Umbilical cord (tissue), 2 donors: ENCODE results near the gene RTP5. TPM values are rescaled to one million over a fixed set of nuclear protein-coding genes. Genes with fewer than 3 reads are reported as not detected.
"Not testable (repeated sequence)": the region's sequence is repeated elsewhere in the genome, so short reads cannot be mapped to it uniquely, and the experiment has no call there.

Experiments used
- DNase-seq: peaks from one replicate; pipeline ENCODE4 v3.0.0-alpha.2; 2015; ENCODE audit warnings: low spot score
- total RNA-seq: library from RNA; depleted of rRNA; stranded (reverse); fragments of >200 nt; gene quantifications from one replicate; pipeline ENCODE4 v1.2.3, GENCODE V29; 2014; ENCODE audit warnings: low replicate concordance; ENCODE audit not compliant: insufficient read depth

The RTP5 gene
- total RNA-seq, 1 donor from 2014 or later = 0.24 TPM

DNA sequence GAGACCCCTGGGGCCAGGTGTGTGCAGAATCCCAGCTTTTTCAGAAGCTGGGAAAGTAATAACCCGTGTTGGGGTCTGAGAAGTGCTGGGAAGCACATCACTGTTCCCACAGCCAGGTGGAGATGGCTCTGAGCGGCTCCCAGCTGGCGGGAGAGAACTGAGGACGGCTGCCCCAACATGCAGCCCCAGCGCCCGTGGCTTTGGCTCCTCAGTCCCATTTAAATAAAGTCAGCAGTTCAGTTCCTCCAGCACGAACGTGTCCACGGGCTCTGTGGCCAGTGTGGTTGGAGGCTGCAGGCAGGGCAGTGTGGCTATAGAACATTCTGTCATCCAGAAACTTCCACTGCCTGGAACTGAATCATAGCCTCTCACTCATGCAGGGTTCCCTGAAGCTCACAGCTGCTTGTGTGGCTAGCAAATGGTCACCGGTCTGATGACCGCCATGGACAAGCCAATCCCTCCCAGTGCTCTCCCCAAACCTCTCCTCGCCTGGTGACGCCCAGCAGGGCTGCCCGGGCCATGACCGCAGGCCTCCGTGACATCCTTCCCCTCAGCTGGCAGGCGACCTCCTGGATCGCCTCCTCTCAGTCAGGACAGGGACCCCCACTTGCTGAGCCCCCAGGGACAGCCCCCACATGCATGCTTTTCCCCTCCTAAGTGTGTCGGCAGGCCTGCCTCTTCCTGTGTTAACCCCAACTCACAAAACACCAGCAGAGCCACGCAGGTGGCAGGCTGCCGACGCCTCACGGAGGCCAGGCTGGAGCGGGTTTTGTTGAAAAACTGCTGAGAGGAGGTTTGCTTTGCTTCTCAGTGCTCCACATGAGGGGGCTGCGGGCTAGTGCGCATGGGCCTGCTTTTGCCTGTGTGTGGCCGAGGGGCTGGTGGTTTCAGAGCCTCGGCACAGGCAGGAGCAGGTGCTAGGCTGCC is 1.3 kb downstream of the RTP5 start:
- no peak for DNase-seq

DNA sequence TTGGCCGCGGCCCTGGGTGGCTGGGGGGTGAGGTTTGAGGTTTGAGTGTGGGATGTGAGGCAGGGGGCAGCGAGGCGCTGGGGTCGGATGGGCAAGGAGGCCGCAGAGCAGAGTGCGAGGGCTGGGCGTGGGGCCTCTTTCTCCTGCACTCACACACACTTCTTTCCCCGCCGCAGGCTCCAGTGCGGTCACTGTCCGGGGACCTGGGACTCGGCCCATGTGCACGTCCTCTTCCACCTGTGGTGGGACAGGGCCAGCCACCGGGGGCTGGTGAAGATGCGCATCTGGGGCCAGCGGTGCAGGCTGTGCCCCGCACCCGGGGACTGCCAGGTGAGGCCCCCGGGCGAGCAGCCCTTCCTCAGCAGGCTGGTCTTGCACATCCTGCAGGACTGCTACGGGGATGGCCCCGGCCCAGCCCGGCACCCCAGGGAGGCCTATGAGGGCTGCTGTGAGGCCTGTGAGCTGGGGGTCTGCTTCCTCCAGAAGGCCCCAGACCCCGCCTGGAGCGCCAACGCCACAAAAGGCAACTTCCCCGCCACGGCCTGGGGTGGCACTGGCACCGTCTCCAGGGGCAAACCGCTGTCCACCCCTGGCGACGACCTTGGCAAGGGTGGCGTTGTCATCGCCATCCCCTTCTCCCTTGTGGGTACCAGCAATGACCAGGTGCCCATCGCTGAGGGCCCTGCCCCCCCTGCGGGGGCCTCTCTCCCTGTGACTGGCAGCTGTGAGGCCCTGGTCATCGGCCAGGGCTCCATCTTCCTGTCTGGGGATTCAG is 2.2 kb downstream of the RTP5 start:
- no peak for DNase-seq

DNA sequence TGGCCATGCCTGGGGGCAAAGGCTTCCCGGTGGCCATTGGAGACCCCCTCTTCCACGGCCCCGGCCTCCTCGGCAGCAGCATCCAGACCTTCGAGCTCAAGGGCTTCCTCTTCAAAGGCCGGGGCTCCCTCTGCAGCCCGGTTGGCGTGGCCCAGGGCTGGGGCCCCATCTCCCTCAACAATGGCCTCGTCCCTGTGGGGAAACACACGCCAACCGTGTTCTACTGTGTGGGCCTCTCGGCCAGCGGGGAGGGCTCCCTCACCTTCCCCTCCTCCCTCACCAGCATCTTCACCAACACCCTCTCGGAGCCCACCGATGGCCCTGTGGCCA is 2.7 kb downstream of the RTP5 start:
- DNase-seq = no peak

DNA sequence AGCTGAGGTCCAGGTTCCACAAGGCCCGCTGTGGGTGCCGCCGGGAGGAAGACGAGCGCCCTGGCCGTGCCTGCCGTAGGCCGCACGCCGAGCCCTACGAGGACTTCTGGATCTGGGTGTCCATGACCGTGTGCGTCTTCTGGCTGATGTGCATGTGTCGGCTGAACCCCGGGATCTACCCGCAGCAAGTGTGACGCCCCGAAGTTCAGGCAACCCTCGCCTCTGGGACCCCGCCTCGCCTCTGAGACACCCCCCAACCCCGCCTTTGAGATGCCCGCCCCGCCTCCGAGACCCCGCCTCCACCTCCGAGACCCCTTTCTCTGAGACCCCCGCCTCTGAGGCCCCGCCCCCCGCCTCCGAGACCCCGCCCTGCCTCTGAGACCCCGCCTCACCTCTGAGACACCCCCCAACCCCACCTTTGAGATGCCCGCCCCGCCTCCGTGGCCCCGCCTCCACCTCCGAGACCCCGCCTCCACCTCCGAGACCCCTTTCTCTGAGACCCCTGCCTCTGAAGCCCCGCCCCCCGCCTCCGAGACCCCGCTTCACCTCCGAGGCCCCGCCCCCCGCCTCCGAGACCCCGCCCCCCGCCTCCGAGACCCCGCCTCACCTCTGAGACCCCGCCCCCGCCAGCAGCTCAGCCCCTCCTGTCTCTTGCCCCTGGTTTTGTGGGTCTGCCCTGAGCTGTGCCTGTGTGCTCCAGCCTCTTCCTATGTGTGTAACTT is 3.7 kb downstream of the RTP5 start:
- DNase-seq = no peak

DNA sequence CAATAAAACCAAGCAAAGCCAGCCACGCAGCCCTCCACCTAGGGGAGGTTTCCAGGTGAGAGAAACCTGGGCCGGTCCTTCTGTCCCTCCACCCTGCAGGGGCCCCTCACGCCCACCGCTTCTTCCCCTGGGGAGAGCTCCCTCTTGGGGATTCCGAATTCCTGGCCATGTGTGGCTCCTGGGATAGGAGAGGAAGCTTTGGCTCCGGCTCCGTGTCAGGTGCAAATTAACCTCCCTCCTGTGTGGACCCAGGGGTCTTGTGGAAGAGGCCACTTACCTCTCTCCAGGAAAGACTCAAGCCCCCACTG is 4.2 kb downstream of the RTP5 start:
- DNase-seq = no peak

DNA sequence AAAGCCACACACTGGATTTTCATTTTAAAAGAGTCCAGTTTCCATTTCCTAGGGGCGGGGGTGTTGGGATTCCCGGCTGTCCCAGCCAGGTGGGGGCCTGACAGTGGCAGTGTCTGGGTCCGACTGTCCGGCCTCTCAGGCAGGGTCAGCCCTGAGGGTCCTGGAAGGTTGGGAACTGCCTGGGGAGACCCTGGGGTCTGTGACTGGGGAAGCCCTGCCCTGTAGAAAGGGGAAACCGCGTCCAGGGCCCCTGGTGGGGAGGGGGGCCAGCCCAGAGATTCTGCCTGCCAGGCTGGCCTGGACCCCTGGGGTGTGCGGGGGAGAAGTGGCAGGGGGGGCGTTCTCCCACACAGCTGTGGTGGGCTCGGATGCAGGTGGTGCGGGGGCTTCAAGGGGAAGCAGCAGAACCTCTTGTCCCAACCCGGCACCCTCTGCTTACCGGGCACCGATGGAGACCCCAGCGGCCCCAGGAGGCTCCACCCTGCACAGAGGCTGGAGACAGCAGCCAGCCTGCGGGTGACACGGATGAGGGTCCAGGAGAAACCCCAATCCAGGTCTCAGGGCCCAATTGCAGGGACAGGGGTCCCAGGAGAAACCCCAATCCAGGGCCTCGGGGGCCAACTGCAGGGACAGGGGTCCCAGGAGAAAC is 4.9 kb downstream of the RTP5 start:
- DNase-seq = no peak

DNA sequence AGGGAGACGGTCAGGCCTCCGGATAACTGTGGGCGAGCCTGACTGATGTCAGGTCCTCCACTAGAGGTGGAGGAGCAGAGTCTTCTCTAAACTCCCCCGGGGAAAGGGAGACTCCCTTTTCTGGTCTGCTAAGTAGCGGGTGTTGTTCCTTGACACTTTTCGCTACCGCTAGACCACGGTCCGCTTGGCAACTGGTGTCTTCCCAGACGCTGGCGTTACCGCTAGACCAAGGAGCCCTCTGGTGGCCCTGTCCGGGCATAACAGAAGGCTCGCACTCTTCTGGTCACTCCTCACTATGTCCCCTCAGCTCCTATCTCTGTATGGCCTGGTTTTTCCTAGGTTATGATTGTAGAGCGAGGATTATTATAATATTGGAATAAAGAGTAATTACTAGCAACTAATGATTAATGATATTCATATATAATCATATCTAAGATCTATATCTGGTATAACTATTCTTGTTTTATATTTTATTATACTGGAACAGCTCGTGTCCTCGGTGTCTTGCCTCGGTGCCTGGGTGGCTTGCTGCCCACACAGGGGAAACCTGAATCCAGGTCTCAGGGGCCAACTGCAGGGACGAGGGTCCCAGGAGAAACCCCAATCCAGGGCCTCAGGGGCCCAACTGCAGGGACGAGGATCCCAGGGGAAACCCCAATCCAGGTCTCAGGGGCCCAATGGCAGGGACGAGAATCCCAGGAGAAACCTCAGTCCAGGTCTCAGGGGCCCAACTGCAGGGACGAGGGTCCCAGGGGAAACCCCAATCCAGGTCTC is 6.4 kb downstream of the RTP5 start:
- DNase-seq = not testable (repeated sequence)

DNA sequence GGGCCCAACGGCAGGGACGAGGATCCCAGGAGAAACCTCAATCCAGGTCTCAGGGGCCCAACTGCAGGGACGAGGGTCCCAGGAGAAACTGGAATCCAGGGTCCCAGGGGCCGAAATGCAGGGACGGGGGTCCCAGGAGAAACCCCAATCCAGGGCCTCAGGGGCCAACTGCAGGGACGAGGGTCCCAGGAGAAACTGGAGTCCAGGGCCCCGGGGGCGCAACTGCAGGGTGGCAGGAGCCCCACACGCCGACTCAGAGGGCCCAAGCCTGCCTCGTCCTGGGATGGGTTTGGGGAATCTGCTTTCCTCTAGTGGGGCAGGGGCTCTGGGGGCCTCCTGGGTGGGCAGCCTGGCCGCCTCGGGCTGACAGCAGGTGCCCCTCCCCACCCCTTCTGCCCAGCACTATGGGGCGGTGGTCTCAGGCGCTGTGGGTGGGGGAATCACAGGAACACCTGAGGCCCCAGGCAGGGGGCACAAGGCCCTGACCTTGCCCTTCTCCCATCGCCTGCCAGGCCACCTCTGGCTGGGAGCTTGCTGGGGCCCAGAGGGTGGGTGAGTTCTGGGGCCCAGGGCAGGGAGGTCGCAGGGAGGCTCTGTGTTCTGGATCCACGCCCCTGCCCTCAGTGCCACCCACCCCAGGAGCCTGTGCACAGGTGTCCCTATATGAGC is 7.1 kb downstream of the RTP5 start:
- DNase-seq = no peak

DNA sequence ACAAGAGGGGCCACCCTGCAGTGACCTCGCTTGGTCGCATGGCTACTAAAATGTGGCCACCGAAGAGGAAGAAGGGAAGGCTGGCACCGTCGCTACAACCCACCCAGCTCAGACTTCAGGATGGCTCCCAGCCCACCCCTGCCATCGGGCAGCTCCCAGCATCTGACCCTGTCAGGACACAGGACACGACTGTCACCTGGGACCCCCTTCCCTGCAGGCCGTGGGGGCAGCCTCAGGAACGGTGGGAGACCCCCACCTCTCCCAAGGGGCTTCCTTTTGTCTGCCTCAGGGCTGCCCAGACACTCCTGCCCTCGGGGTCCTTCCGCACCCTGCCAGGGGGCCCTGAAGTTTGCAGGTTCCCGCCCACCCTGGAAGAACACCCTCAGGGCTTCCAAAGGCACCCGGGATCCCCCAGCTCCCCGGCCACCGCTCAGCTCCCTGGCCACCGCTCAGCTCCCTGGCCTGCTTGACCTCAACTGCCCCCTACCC is 7.7 kb downstream of the RTP5 start:
- no peak for DNase-seq

DNA sequence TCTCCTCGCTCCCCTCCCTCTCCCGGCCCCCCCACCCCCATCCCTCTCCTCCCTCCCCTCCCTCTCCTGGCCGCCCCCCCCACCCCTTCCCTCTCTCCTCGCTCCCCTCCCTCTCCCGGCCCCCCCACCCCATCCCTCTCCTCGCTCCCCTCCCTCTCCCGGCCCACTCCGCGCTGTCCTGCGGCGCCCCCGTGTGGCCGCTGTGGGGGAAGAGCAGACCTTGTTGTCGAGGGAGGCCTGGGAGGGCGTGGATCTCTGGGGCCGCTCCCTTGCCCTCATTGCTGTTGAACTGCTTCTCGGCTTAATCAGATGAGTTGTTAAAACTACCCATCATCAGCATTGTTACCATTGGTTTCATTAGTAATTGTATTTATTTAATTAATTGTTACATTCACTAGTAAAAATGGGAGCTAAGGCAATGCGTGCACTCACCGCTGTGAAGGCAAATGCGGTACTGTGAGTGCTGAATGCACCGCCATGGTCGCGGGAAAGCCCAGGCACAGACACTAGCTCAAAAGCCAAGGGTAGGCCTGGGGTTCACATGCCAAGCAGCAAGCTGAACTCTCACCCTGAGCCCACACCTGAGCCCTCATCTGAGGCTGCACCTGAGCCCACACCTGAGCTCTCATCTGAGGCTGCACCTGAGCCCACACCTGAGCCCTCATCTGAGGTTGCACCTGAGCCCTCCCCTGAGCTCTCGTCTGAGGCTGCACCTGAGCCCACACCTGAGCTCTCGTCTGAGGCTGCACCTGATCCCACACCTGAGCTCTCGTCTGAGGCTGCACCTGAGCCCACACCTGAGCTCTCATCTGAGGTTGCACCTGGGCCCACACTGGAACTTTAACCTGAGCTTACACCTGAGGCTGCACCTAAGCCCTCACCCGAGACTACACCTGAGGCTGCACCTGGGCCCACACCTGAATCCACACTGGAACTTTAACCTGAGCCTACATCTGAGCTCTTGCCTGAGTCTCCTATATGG is 8.8 kb downstream of the RTP5 start:
- peak; percentile 78 for DNase-seq

DNA sequence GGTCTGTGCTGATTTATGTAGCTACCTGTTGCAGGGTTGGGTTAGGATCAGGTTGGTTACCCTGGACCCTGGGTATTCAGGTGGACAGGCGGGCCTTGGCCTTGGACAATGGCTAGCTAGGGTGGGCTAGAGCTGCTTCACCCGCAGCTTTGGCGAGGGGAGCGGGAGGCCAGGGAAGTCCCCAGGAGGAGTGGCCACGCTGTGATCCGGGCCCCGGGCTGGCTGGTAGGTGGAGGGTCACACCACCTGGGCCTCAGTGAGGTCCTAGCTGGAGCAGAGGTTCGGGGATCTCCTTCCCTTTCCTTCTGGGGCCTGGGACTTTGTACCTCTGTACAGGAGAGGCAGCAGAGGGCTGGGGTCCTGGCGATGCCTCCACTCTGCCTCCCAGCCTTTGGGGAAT is 9.8 kb downstream of the RTP5 start:
- DNase-seq = no peak

DNA sequence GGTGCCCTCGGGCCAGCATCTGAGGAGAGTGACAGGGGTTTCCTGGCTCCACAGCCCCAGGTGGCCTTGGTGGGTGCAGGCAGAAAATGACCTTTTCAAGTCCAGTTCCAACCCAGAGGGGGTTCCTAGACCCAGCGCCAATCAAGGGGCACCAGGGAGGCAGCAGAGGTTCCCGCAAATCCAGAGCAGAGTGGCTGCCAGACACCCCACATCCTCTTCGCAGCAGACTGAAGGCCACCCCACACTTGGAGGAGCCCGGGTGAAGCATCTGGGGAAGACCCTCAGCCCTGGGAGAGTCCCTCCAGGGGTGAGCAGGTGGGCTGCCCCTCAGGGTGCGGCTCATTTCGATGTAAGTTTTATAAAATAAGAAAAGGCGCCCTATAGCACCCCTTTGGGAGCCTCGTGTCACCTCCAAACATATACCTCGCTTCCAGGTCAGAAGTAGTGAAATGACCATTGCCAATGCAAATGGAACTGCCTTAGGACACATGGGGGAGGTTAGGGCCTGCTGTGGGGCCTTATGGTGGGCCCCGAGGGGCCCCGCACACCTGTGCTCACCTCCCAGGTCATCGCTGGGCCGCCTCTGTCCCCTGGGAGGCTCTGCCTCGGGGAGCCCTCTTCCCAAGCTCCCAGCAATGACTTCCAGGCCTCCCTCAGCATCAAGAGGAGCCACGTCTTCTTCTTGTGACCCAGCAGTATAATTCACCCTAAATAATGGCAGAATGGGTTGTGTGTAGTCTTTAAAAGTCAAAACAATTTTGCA is 11.0 kb downstream of the RTP5 start:
- no peak for DNase-seq

DNA sequence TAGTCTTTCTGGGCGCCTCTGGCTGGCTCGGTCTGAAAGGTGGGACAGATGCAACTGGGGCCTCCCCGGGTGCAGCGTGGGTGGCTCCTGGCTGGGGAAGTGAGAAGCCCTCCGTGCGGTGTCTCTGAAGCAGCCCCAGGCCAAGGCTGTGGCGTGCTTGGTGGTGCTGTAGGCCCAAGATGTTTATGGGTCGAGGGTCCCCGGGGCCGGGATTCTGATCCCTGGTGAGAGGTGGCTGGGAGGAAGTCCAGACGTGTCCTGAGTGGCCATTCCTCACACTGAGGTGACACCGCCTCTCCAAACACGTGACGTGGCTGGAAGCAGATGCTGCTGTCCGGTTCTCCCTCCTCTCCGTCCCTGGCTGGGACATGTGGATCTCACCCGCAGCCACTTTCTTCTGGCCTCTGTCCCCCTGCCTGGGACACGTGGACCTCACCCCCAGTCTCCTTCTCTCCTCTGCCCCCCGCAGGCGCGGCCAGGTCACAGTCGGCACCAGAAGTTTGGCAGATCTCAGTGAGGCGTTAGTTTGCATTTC is 12.6 kb downstream of the RTP5 start:
- peak; percentile 28 for DNase-seq

DNA sequence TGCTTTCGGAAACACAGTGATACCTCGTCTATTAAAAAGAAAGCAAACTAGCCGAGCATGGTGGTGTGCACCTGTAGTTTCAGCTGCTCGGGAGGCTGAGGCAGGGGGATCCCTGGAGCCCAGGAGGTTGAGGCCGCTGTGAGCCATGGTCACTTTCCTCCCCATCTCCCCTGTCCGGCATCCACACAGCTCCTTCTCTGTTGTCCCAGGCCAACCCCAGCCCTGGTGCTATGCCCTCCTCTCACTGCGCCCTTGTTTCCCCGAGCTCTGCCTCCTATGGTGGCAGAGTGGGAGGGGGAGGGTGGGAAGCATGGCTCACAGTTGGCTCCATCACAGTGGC is 15.4 kb downstream of the RTP5 start:
- DNase-seq = no peak

DNA sequence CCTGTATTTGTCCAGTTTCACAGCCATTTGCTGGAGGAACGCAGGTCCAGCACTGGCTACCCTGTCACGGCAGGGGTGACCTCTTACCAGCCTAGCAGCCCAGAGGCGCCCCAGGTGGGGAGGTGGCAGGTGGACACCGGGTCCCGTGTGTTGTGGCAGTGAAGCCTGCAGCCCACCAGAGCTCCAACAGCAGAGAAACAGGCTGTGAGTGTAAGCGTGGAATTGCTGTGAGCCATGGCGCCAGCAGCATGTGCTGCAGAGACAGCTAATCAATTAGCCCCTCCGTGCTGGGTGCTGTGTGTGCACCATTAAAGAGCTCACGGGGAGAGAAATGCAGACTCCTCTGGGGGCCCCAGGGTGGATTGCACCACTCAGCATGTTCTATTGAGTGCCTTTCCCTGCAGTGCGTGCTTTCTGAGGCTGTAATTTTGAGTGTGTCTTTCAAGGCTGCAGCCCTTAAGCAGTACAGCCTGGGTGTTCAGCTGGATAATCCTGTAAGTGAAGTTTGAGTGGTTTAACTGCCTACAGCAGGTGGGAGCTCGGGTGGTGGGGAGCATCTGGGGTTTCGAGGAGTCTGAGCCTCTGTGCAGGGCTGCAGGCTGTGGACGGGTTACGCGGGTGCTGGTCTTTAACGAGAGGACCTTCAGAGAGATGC is 15.9 kb downstream of the RTP5 start:
- DNase-seq = peak; percentile 46

DNA sequence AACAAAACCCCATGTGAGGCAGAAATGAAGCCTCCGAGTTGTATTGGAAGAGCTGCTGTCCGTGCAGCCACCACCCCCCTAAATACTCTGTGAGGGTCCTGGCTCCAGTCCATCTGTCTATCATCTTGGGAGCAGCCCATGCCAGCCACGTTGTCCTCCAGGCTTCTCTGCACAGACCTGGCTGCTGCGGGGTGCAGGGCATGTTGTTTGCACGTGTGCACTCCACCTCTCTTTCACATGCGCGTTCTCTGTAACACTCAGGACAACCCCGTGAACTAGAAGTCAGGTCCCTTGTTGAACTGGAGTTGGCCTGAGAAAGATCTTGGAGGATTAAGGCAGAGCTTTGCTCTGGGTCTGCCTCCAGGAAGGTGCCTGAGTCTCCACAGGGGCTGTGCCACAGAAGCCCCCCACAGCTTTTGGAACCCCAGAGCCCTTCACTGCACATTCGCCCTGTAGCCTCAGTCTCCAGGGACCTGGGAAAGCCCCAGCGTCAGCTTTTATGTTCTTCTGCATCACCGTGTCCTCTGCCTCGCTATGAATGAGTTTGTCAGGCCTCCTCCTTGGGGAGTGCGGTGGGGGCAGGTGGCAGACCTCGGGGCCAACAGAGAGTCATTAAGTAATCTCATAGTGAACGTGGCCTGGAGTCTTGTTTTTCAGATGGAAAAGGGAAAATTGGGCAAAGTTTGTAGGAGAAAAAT is 16.6 kb downstream of the RTP5 start:
- DNase-seq = no peak

DNA sequence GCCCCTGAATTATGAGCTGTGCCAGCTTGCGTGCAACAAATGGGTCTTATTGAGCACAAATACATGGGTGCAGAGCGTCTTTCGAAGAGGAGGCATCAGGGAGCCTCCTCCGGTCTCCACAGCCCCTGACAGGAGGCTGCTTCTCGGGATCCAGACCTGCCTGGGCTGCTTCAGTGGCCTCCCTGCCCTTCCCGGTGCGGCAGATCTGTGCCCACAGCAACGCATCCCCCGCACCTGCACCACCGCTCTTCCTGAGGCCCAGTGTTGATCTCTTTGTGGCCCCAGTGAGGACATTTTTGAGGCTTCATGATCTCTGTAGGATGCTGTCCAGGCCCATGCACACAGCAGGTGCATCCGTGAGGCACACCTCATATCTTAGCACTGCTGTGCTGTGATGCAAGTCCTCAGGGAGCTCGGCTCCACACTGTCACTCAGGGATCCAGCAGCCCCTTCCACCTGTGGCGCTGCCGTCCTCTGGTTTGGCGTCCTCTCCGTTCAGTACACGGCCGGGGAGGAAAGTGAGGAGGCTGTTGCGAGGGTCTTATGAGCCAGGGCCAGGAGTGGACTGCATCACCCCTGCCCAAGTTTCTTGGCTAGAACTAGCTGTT is 17.4 kb downstream of the RTP5 start:
- no peak for DNase-seq
